ENCODE data around the gene CHI3L2. TPM values are rescaled to one million over a fixed set of nuclear protein-coding genes. Genes with fewer than 3 reads are reported as not detected.

CHI3L2 gene
- total and polyA plus RNA-seq, 9 of the 15 experiments (the other 6 are each of a cell fraction or from before 2014, with no cell fraction given): 0.07 to 0.27 (median 0.15) TPM; not detected in 6

- ATAC-seq (no peak), FAIRE-seq (no peak), DNase-seq (ENCODE audit: extremely low read depth in 1 of 4, low spot score in 3 of 4) (no peak)
- Histone ChIP-seq H3K79me2 (ENCODE audit: control insufficient read depth, insufficient read depth, low read length) (no peaks in the 10 kb centered on the region), H4K20me1 (replicated peaks; ENCODE audit: control insufficient read depth, insufficient read depth, low read length) (peaks cover 2% of the 10 kb centered on the region; the same call in 1 of the 2 replicates), H3K9ac (ENCODE audit: insufficient read depth in 1 of 2, low read depth in 2 of 2, low read length in 2 of 2) (no peak overlapping the region), H3K4me1 (replicated peaks in 1 of 2; ENCODE audit: control insufficient read depth in 2 of 2, insufficient read depth in 2 of 2, low read length in 2 of 2) (no peaks in the 10 kb centered on the region; a peak in 2 of 5 replicates), H3K9me3 (replicated peaks; ENCODE audit: control insufficient read depth, insufficient read depth, low read depth, low read length) (no peaks in the 10 kb centered on the region), H3K27me3 (ENCODE audit: control insufficient read depth in 2 of 2, insufficient read depth in 2 of 2, low read length in 2 of 2) (peaks cover 16 to 19% of the 10 kb centered on the region in 2 experiments; a peak in 4 of 5 replicates), H3K36me3 (ENCODE audit: control insufficient read depth, insufficient read depth, low read length) (no peaks in the 10 kb centered on the region), H3K27ac (ENCODE audit: extremely low read depth, low read depth, low read length) (no peak overlapping the region), H3K4me3 (no peak overlapping the region), H3K4me2 (ENCODE audit: insufficient read depth, low read length) (no peak overlapping the region), H3K9me1 (ENCODE audit: control insufficient read depth, insufficient read depth, low read length) (no peaks in the 10 kb centered on the region), H2AFZ (ENCODE audit: low read depth, low read length) (no peak overlapping the region)
- ChIA-PET POLR2A (interaction anchor here (0.7 kb wide), 1 partner anchor 54 kb away, joined by 3 read pairs; no protein-coding TSS in a partner anchor), CTCF (ENCODE audit: low intra/inter-chr PET ratio) (interaction anchor here (0.6 kb wide), 1 partner anchor 432 kb away, joined by 4 read pairs; no protein-coding TSS in a partner anchor)
- in situ Hi-C loops (cut with MboI) (loop anchor here (10.0 kb wide), 1 partner anchor 169 kb away; no protein-coding TSS in a partner anchor), intact Hi-C loops (cut with micrococcal nuclease) (no loop called here)
- no peak for TF ChIP-seq PCBP2 (IDR thresholded peaks at IDR 0.05; ENCODE audit: low read depth, low read length, poor library complexity, severe bottlenecking)
- no peak for TF ChIP-seq ZC3H8 (IDR thresholded peaks at IDR 0.05)
- TF ChIP-seq HSF4 (CRISPR knock-in tag; IDR thresholded peaks at IDR 0.05; ENCODE audit: borderline replicate concordance): no peak
- no peak for TF ChIP-seq HOMEZ (CRISPR knock-in tag; IDR thresholded peaks at IDR 0.05)
- no peak for TF ChIP-seq PML (IDR thresholded peaks at IDR 0.05; ENCODE audit: low read length)
- no peak for TF ChIP-seq BMI1 (IDR thresholded peaks at IDR 0.05; ENCODE audit: low read length)
- TF ChIP-seq ILF3 (IDR thresholded peaks at IDR 0.05; ENCODE audit: borderline replicate concordance): no peak
- no peak for TF ChIP-seq CBFA2T3 (IDR thresholded peaks at IDR 0.05)
- TF ChIP-seq, protein P1, sequence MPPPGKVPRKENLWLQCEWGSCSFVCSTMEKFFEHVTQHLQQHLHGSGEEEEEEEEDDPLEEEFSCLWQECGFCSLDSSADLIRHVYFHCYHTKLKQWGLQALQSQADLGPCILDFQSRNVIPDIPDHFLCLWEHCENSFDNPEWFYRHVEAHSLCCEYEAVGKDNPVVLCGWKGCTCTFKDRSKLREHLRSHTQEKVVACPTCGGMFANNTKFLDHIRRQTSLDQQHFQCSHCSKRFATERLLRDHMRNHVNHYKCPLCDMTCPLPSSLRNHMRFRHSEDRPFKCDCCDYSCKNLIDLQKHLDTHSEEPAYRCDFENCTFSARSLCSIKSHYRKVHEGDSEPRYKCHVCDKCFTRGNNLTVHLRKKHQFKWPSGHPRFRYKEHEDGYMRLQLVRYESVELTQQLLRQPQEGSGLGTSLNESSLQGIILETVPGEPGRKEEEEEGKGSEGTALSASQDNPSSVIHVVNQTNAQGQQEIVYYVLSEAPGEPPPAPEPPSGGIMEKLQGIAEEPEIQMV (tag; conservative IDR thresholded peaks at IDR 0.05; ENCODE audit: low read depth): no peak
- under 1% methylated on average over 6 of the region's 6 CpGs for WGBS (ENCODE audit: insufficient coverage, low coverage, missing lambda C conversion rate)
- BruUV-seq (replicated peaks): no TSS peak
Measured at GRCh38 chr1:111225717-111226400, 1.7 kb upstream of the CHI3L2 start.
